Islet of Langerhans (tissue), 1 donor: ENCODE results near the gene PPP1R16B.

Source experiments
- FAIRE-seq: peaks from one replicate; lab custom pipeline; 2011; peaks lifted over from hg19 to GRCh38; lab: Jason Lieb, UNC

Gene PPP1R16B

DNA sequence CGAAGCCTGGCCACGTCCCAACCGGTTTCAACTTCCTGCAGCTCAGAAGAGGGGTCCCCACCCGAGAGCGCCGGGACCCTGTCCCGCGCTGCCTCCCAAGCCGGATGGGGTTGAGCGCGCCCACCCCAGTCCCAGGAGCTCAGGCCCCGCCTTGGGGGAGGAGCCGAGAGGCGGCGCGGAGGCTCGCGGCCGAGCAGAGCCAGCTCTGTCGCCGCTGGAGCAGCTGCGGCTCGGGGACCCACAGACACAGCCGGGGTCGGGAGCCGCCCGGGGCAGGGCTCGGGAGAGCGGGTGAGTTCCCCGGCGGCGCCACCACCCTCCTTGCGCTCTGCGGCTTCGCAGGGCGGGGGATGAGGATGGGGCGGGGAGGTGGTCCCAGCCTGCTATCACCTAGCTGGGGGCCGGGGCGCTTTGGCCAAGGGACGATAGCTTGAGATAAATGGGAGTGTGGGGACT, at the start of gene PPP1R16B:
TSS of gene PPP1R16B (plus strand) at position 196 of the 456 bp plus-strand sequence. CDS start 30,229 bp downstream, outside the sequence.
- FAIRE-seq: no peak

DNA sequence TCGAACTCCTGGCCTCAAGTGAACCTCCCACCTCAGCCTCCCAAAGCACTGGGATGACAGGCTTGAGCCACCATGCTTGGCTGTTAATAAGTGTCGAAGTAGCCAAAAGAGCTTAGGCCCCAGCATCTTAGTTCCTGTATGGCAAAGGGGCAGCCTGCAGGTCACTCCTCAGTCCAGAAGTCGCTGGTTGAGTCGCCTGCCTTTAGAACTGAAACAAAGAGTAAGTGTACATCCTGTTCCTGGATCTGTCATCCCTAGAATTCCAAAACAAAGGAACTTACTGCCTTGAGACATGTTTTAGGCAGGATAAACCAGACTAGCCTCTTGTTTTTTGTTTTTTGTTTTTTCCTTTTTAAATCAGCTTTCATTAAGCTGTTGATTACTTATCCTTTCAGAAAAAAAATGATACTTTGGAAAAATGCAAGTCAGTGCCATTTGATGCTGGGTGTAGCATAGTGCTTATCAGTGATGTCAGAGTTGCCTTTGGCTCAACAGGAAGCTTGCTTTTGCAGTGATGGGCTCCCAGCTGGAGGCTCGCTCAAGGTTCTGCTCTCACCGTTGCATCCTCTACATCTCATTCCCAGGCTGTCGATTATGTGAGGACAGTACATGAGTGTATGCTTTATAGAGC, 48.2 kb upstream of the PPP1R16B start:
- FAIRE-seq: no peak

DNA sequence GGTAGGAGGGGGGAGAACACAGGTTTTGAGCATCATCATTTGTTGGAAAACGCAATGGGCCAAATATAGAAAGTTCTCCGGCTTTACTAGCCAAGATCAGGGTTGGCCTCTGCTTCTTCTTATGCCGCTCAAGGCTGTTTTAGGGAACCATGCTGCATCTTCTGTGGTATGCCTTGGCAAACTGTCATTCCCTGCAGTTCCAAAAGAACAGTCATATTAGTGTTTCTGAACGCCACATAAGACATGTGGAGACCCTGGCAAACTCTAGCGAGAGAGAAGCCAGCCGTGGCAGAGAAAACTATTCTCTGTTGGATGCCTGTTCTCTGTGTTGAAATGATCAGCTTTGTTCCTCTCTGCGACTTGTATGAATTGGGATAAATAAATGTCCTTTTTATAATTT, 46.4 kb upstream of the PPP1R16B start:
- FAIRE-seq: no peak

DNA sequence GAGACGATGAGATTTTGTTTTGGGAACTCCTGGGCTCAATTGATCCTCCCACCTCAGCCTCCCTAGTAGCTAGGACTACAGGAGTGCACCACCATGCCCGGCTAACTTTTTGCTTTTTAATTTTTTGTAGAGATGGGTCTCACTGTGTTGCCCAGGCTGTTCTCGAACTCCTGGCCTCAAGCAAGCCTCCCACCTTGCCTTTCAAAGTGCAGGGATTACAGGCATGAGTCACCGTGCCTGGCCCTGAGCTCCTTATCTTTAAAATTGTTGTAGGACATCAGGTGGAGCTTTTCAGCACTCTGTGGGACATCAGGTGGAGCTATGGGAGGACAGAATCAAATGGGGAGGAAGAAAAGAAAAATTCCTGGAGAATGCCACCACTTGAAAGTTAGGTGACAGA, 44.5 kb upstream of the PPP1R16B start:
- no peak for FAIRE-seq

DNA sequence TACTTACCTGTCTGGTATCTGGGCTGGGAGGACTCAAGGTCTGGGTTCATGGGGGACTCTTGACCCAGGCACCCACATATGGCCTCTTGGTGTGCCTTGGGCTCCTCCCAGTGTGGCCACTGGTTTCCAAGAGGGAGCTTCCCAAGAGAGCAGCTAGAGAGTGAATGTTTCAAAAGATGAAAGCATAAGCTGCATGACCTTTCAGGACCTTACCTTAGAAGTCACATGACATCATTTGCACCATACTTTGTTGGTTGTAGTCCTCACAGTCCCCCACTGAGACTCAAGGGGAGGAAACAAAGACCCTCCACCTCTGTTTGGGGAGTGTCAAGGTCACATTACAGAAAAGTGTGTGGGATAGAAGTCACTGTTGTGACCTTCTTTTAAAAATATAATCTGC, 43.3 kb upstream of the PPP1R16B start:
- FAIRE-seq: no peak

DNA sequence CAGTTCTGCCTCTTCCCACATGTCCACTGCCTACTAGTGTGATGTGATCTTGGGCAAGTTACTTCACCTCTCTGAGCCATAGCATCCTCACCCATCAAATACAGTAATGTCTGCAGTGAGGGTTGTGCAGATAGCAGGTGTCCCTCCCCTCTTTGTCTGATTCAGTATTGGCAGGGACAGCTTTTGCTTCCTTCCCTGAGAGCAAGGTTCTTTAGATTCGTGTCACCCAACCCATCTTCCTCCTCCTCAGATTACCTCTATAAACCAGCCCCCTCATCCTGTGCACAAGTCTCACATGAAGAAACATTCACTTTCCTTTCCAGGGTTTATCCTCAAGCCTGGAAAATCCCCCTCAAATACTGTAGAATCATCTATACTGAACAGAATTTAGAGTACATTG, 41.9 kb upstream of the PPP1R16B start:
- no peak for FAIRE-seq

DNA sequence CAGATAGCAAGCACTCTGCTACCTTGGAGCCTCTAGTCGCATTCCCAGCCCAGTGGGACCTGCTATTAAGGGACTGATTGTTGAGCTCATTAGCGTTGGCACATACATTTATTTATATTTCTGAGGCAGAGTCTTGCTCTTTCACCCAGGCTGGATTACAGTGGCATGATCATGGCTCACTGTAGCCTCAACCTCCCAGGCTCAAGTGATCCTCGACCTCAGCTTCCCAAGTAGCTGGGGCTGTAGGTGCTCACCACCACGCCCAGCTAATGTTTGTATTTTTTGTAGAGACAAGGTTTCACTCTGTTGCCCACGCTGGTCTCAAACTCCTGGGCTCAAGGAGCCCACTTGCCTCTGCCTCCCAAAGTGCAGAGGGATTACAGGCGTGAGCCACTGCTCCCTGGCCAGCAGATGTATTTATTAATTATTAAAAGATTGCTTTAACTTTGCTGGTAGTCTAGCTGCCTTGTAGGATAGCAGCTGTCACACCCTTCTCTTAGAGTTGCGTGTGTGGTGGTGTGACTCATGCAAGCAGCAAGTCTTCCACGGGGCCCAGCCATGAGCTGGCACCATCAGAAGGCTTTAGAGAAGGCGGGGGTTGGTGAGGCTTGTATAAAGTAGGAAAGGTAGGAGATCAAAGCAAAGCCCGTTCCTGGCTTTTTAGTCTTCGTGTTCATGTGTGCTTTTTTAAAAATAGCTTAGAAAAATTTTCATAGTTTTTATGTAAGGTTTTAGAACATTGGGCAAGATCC, 40.8 kb upstream of the PPP1R16B start:
- FAIRE-seq: no peak

DNA sequence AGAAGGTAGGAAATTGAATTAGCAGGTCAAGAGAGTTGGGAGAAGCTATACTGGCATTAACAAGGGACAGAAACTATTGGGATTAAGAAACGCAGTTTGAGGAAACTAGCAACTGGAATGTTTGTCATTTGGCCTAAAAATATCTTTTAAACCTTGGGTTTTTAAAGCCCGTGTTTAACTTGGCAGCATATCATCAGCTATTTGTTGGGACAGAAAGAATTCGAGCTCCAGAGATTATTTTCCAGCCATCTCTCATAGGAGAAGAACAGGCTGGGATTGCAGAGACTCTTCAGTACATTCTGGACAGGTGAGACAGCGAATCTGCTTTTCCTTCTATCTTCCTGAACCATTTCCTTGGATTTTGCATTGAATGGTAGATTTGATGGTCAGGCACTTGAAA, 39.4 kb upstream of the PPP1R16B start:
- FAIRE-seq: no peak

DNA sequence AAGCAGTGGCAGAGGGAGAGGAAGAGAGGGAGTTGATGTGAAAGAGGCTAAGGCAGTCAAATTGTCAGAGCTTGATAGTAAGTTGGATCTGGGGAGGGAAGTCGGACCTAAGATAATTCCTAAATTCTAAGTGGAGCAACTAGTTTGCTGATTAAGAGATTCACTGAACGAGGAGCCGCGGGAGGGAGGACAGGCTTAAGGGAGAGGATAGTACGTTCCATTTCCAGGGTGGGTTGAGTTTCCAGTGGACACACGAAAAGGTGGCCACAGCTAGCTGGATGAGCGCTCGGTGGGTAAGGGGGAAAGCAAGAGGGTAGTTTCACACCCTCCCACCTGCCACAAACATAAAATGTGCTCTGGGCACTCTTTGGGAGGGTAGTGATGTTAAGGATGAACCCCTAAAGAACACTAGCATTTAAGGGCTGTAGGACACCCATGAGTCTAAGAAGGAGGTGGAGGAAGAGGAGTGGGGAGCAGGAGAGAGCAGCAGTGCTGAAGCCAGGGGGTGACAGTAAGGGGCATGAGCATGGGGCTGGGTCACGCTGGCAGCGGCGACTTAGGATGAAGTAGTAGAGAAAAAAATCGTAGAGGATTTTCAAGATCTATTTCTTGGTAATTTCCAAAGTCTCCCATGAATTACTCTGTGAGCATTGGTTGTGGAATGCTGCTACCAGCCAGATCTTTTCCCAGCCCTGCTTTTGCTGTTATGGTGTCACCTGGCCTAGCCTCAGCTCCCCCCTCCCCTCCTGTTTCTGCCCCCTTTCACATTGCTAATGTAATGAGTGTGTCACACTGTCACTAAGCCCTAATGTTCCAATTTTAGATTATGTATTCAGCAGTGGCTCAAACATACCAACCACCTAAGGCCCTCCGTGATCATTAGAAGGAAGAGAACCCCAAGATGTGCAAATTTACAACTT, 35.9 kb upstream of the PPP1R16B start:
- FAIRE-seq: no peak

DNA sequence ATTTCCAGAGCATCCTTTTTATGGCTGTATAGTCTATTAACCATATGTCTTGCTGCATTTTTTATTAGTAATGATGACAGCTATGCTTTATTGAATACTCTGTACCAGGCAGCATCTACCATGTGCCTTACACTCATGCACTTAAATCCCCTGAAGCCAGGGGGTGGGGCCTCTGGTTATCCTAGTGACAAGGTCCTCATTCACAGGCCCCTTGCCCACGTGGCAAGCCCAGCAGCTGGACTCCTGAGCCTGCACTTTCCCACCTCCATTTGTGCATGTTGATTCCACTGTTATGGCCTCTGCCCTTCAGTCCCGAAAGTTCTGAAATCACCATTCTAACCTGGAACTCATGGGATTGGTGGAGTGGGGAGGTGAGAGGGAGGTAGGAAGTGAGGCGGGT, 35.0 kb upstream of the PPP1R16B start:
- no peak for FAIRE-seq

DNA sequence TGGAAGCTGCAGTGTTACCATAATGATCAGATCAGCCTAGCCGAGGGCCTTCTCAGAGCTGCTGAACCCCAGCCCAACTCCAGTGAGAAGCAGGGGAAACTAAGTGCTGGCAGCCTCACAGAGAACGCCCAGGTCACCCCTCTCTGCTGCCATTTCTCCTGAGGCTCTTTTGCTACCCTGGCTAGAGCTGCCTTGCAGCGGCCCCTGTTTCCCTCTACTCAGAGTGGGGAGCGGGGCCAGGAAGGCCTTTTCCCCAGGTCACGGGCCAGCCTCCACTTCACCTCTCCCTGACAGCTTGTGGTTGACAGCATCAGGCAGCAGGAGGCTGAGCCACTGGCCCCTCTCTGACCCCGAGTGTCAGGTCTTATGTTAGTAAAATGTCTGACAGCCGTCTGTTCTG, 34.5 kb upstream of the PPP1R16B start:
- FAIRE-seq: no peak

DNA sequence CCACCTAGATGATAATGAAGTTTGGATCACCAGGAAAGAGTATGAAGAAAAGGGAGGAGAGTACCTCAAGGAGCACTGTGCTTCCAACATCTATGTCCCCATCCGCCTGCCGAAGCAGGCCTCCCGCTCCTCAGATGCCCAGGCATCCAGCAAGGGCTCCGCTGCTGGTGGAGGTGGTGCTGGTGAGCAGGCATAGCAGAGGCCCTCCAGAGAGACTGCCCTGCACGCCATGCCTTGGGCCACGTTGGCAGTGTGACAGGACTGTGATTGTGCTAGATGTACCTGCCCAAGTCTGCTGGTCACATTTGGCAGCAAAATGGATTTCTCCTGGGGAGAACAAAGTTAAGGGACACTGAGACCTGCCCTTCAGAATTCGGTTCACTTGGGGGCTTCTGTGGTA, 33.9 kb upstream of the PPP1R16B start:
- FAIRE-seq: no peak

DNA sequence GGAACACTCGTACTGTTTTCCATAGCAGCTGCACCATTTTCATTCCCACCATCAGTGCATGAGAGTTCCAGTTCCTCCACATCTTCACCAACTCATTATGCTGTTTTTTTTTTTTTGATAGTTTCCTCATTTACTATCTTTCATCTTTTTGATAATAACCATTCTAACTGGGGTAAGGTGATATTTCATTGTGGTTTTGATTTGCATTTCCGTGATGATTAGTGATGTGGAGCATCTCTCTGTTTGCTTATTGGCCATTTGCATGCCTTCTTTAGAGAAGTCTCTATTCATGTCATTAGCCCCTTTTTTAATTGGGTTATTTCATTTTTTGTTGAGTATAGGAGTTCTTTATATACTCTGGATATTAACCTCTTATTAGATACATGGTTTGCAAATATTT, 31.3 kb upstream of the PPP1R16B start:
- FAIRE-seq: no peak

DNA sequence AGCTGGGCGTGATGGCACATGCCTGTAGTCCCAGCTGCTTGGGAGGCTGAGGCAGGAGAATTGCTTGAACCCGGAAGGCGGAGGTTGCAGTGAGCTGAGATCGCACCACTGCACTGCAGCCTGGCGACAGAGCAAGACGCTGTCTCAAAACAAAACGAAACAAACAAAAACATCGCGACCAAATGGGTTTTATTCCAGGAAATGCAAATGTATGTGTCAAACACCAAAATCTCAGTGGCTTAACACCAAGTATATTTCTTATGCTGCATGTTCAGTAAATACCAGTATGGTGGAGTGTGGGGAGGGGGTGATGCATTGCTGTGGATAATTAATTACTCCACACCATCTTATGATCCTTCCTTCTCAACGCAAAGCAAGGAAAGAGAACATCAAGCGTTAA, 29.1 kb upstream of the PPP1R16B start:
- FAIRE-seq: no peak

DNA sequence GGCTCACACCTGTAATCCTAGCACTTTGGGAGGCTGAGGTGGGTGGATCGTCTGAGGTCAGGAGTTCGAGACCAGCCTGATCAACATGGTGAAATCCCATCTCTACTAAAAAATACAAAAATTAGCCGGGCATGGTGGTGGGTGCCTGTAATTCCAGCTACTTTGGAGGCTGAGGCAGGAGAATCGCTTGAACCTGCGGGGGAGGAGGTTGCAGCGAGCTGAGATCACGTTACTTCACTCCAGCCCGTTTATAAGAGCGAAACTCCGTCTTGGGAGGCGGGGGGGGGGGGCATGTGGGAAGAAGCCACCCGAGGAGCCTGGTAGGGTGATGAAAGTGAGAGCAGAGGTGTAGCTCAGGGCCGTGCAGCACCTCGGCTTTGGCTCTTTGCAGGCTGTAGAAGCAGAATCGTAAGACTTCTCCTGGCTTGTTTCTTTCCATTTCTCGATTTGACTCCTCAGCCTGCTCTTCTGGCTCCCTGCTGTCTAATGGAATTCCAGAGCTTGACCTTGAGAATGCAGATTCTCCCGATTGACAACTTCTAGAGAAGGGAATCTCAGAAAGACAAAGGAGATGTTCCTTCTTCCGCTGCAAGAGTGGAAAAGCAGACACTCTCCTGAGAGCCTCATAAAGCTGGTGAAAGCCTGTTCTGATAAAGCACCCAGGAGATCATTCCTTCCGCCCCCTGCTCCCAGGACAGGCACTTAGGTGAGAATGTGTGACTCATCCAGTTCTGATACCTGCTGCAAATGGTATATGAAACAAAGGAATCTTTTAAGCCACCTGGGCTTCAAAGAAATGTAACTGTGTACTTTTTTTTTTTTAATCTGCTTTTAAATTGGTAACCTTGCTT, 26.0 kb upstream of the PPP1R16B start:
- FAIRE-seq: no peak

DNA sequence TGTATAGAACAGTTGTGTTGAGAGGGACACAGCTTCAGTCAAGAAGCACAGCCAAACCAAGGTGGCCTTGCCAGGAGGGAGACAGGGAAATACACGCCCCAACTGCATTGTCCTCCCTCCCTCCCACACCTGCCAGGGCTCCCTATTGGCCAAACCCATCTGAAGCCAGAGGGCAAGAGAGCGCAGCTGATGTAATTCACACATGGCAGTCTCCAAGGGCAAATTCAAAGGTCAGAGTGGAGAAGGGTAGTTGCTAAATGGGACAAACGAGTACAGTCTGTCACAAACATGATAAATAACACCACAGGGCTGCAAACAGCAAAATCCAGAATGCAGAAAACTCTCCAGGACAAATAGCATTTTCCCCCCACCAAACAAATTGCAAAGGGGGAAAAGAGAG, 23.2 kb upstream of the PPP1R16B start:
- no peak for FAIRE-seq

DNA sequence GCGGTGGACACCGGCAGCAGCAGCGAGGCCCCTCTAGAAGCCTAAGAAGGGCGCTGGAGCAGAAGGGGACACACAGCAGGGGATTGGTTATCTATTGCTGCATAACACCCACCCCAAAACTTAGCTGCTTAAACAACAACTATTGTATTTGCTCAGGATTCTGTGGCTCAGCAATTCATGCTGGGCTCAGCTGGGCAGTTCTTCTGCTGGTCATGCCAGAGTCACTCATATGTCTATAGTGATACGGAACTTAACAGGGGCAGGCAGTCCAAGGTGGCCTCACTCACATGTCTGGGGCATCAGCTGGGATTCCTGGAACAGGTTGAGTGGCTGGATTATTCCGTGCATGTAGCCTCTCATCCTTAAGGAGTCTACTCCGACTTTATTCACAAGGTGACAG, 17.6 kb upstream of the PPP1R16B start:
- FAIRE-seq: no peak

DNA sequence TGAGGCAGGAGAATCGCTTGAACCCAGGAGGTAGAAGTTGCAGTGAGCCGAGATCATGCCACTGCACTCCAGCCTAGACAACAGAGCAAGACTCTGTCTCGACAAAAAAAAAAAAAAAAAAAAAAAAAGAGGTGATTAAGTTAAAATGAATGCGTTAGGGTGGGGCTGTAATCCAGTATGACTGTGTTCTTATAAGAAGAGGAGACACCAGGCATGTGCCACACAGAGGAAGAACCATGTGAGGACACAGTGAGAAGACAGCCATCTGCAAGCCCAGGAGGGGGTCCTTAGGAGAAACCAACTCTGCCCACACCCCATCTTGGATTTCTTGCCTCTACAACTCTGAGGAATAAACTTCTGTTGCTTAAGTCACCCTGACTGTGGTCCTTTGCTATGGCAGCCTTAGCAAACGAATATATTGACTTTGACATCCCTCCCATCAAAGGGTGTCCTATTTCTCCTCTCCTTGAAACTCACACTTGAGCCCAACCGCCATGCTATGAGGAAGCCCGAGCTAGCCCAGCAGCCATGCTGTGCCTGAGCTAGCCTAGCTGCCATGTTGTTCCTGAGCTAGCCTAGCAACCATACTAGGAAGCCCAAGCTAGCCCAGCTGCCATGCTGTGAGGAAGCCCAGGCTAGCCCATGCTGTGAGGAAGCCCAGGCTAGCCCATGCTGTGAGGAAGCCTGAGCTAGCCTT, 15.8 kb upstream of the PPP1R16B start:
- no peak for FAIRE-seq

DNA sequence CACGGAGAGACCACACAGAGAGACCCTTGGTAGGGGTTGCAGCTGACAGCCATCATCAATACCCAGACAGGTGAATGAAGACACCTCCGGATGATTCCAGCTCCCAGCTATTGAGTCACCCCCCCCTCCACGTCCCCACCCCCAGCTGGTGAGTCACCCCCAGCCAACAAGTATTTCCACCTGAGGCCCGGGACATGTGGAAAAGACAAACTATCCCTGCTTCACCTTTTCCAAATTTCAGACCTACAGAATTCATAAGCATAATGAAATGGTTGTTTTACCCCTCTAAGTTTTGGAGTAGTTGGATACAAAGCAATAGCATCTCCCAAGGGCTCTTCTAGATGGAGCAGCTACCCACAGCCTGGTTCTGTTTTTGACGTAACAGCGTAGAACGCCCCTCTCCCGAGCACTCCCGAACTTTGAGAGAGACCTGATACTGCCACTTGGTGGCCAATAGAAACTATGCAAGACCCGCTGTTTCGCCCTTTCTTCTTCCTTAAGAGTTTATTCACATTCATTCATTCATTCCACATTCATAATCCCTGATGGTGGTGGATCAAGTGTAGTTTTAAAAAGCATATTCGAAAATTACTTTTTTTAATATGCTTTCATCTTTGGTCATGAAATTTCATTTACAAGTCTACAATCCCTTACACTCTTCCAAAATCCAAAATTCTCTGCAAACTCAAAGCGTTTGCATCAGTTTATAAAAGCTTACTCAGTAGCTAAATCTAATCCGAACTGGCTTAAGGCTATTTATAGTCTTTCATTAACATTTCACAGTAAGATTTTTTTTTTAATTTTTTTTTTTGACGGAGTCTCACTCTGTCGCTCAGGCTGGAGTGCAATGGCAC, 15.1 kb upstream of the PPP1R16B start:
- FAIRE-seq: no peak

DNA sequence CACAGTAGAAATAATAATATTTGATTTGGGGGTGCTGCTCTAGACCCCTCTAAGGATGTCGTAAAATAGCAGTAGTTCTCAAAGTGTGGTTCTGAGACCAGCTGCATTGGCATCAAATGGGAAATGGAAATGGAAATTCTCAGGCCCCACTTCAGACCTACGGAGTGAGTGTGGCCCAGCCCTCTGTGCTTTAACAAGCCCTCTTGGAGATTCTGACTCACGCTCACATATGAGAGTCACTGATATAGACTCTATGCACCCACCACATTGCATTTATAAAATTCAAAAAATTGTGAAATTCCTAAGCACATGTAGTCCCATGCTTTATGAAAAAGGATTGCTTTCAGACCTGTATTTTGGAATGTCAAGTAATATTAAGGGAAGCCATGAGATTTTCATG, 14.2 kb upstream of the PPP1R16B start:
- no peak for FAIRE-seq
